Caco-2 (cell line): ENCODE data around the gene ARSI. TPM values are rescaled to one million over a fixed set of nuclear protein-coding genes. Genes with fewer than 3 reads are reported as not detected.
A peak's percentile ranks its signal among the peaks of the same experiment; 100 is the strongest.

Experiments used
- BruUV-seq: library from RNA; stranded (reverse); fragments of 400-500 nt; replicated peaks from 2 replicates; lab custom pipeline; 2021; lab: Mats Ljungman, UMichigan
- CTCF ChIA-PET: fragments of 300-600 bp; sonication (Branson Sonifier 250); formaldehyde crosslinking; loops from one replicate; lab custom pipeline; 2022; ENCODE audit warnings: antibody characterized with exemption; lab: Charles Lee
- POLR2A ChIA-PET: fragments of 300-600 bp; sonication (Branson Sonifier 250); formaldehyde crosslinking; loops from one replicate; lab custom pipeline; 2022; ENCODE audit warnings: antibody characterized with exemption; lab: Charles Lee
- DNase-seq, 2 experiments: peaks; one replicate each; pipeline versions ENCODE4 v3.0.0 to v3.0.0-alpha.2; 2020 to 2022
- H3K27me3 ChIP-seq: replicated peaks from 2 replicates; pipeline ENCODE4 v1.6.0; 2011; ENCODE audit warnings: low read length; ENCODE audit not compliant: control insufficient read depth, insufficient read depth
- H3K36me3 ChIP-seq: 2 replicates; pipeline ENCODE4 v1.5.1; 2011; ENCODE audit warnings: low read length; ENCODE audit not compliant: control insufficient read depth, insufficient read depth
- H3K4me1 ChIP-seq: fragments of 250-450 bp; sonication (Bioruptor Pico); 2 replicates; pipeline ENCODE4 v1.5.1; 2020; ENCODE audit warnings: mild to moderate bottlenecking
- H3K4me3 ChIP-seq: 2 replicates; pipeline ENCODE4 v1.5.1; 2011; ENCODE audit warnings: low read depth, mild to moderate bottlenecking, control low read depth, low read length
- H3K9me3 ChIP-seq: fragments of 250-450 bp; sonication (Bioruptor Pico); 2 replicates; pipeline ENCODE4 v1.5.1; 2020; ENCODE audit warnings: mild to moderate bottlenecking, moderate library complexity
- H3K27ac Mint-ChIP-seq: one replicate; pipeline ENCODE4 v1.8.0; 2022; ENCODE audit warnings: mixed read lengths; ENCODE audit not compliant: unreplicated experiment
- H3K27me3 Mint-ChIP-seq: one replicate; pipeline ENCODE4 v1.8.0; 2022; ENCODE audit warnings: mixed read lengths; ENCODE audit not compliant: insufficient read depth, unreplicated experiment
- H3K36me3 Mint-ChIP-seq: one replicate; pipeline ENCODE4 v1.8.0; 2022; ENCODE audit warnings: mild to moderate bottlenecking, mixed read lengths; ENCODE audit not compliant: insufficient read depth, unreplicated experiment
- H3K4me1 Mint-ChIP-seq: one replicate; pipeline ENCODE4 v1.8.0; 2022; ENCODE audit warnings: low read depth, mixed read lengths; ENCODE audit not compliant: unreplicated experiment
- H3K4me3 Mint-ChIP-seq: one replicate; pipeline ENCODE4 v1.8.0; 2022; ENCODE audit warnings: mild to moderate bottlenecking, moderate library complexity, mixed read lengths; ENCODE audit not compliant: unreplicated experiment
- H3K9me3 Mint-ChIP-seq: one replicate; pipeline ENCODE4 v1.8.0; 2022; ENCODE audit warnings: mixed read lengths; ENCODE audit not compliant: unreplicated experiment
- intact Hi-C: fragments of 100-400 bp; cut with micrococcal nuclease; formaldehyde crosslinking; loops from one replicate; pipeline ENCODE4 v1.10.0; 2022; ENCODE audit not compliant: unreplicated experiment
- total RNA-seq: library from RNA; stranded (reverse); gene quantifications from 2 replicates; pipeline ENCODE4 v1.2.3, GENCODE V29; 2022
- TF ChIP-seq, protein P1 (sequence below), 2 experiments: fragments of 200-600 bp in 1 of 2; IDR thresholded peaks; 1 replicate in 1 of 2; 2 replicates in 1 of 2; pipeline versions ENCODE4 v1.5.1 to v1.8.0; 2011 to 2022; ENCODE audit warnings: antibody characterized with exemption in 1 of 2, control low read depth in 1 of 2, inconsistent platforms in 1 of 2, low read depth in 1 of 2, low read length in 1 of 2, mild to moderate bottlenecking in 1 of 2, moderate library complexity in 1 of 2; ENCODE audit not compliant: insufficient read depth in 1 of 2, severe bottlenecking in 1 of 2, unreplicated experiment in 1 of 2

Gene ARSI
- total RNA-seq, 1 experiment from 2014 or later = 0.52 TPM

DNA sequence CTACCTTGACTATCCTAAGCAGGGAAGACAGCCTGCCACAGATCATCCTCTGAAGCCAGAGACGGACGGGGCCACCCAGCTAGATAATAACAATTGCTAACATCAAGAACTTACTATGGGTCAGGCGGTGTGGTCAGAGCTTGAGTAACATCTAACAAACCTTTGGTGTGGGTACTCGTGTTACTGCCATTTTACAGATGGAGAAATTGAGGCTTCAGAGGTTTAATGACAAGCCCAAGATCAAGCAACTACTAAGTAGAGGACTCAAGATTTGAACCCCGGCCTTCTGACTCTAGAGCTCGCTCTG lies 16.7 kb upstream of the ARSI start:
- Mint-ChIP-seq H3K36me3 (no peaks in the 10 kb centered on the region), H3K9me3 (no peaks in the 10 kb centered on the region), H3K4me3 (no peak overlapping the region), H3K27ac (no peak overlapping the region), H3K27me3 (no peaks in the 10 kb centered on the region), H3K4me1 (peaks cover 7% of the 10 kb centered on the region)
- H3K4me3 ChIP-seq = no peak overlapping the region
- ChIA-PET CTCF (interaction anchor here (0.9 kb wide), 1 partner anchor 32 kb away, joined by 3 read pairs; no protein-coding TSS in a partner anchor), POLR2A (no interaction called here)
- H3K9me3 ChIP-seq = no peaks in the 10 kb centered on the region; the same call in 1 of the 2 replicates
- no peaks in the 10 kb centered on the region for H3K27me3 ChIP-seq
- no TSS peak for BruUV-seq
- DNase-seq = no peak
- TF ChIP-seq, protein P1, sequence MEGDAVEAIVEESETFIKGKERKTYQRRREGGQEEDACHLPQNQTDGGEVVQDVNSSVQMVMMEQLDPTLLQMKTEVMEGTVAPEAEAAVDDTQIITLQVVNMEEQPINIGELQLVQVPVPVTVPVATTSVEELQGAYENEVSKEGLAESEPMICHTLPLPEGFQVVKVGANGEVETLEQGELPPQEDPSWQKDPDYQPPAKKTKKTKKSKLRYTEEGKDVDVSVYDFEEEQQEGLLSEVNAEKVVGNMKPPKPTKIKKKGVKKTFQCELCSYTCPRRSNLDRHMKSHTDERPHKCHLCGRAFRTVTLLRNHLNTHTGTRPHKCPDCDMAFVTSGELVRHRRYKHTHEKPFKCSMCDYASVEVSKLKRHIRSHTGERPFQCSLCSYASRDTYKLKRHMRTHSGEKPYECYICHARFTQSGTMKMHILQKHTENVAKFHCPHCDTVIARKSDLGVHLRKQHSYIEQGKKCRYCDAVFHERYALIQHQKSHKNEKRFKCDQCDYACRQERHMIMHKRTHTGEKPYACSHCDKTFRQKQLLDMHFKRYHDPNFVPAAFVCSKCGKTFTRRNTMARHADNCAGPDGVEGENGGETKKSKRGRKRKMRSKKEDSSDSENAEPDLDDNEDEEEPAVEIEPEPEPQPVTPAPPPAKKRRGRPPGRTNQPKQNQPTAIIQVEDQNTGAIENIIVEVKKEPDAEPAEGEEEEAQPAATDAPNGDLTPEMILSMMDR (IDR thresholded peaks at IDR 0.05; ENCODE audit: insufficient read depth in 1 of 2, low read depth in 1 of 2, low read length in 1 of 2, severe bottlenecking in 1 of 2, unreplicated experiment in 1 of 2) = no peak
- H3K4me1 ChIP-seq = peaks cover 15% of the 10 kb centered on the region; the same call in 1 of the 2 replicates
- intact Hi-C loops = no loop called here
- H3K36me3 ChIP-seq = no peaks in the 10 kb centered on the region

DNA sequence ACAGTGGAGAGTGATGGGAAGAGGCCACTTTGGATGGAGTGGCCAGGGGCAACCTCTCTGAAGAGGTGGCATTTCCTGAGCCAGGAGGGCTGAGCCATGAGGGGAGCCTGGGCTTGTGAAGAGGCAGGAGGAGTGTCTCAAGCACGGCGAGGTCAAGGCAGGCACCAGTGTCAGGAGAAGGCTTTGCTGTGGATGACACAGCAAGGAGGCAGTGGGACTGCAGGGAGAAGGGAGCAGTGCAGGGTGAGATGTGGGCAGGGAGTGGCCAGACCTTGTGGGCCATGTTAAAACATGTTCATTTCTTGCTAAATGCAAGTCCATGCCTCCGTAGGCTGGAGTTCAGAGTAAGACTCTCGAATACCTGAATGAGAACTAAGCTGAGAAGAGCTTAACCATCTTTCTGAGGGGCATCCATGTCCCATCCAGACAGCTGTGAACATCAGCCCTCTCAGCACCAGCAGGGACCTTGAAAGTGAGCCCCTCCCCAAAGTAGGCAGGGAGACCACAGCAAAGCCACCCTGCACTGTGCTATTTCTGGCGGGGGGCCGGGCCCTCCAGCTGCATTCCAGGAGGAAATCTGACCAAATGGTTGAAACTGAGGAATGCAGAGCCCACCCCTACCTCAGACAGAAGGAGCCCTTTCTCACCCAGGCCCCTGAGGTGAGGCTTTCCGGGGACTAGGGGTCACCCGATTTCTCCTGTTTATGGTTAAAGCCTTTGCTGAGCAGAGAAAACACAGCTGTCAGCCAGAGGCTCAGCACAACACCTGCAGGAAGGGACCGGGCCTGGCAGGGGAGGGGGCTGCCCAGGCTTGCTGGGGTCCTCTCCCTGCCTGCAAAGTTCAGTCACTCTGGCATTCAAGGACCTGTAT lies 16.1 kb upstream of the ARSI start:
- no peaks in the 10 kb centered on the region for H3K9me3 Mint-ChIP-seq
- no peaks in the 10 kb centered on the region for H3K27me3 Mint-ChIP-seq
- H3K4me1 ChIP-seq = peaks cover 15% of the 10 kb centered on the region; the same call in 1 of the 2 replicates
- BruUV-seq = no TSS peak
- POLR2A ChIA-PET = no interaction called here
- intact Hi-C loops = no loop called here
- H3K36me3 Mint-ChIP-seq = no peaks in the 10 kb centered on the region
- H3K36me3 ChIP-seq = no peaks in the 10 kb centered on the region
- CTCF ChIA-PET = interaction anchor here (0.9 kb wide), 1 partner anchor 32 kb away, joined by 3 read pairs; no protein-coding TSS in a partner anchor
- no peak overlapping the region for H3K4me3 Mint-ChIP-seq
- H3K27ac Mint-ChIP-seq = no peak overlapping the region
- no peaks in the 10 kb centered on the region; the same call in 1 of the 2 replicates for H3K9me3 ChIP-seq
- no peaks in the 10 kb centered on the region for H3K27me3 ChIP-seq
- H3K4me1 Mint-ChIP-seq = peaks cover 7% of the 10 kb centered on the region
- TF ChIP-seq, protein P1 (IDR thresholded peaks at IDR 0.05; ENCODE audit: insufficient read depth in 1 of 2, low read depth in 1 of 2, low read length in 1 of 2, severe bottlenecking in 1 of 2, unreplicated experiment in 1 of 2) = no peak
- H3K4me3 ChIP-seq = no peak overlapping the region
- no peak for DNase-seq

DNA sequence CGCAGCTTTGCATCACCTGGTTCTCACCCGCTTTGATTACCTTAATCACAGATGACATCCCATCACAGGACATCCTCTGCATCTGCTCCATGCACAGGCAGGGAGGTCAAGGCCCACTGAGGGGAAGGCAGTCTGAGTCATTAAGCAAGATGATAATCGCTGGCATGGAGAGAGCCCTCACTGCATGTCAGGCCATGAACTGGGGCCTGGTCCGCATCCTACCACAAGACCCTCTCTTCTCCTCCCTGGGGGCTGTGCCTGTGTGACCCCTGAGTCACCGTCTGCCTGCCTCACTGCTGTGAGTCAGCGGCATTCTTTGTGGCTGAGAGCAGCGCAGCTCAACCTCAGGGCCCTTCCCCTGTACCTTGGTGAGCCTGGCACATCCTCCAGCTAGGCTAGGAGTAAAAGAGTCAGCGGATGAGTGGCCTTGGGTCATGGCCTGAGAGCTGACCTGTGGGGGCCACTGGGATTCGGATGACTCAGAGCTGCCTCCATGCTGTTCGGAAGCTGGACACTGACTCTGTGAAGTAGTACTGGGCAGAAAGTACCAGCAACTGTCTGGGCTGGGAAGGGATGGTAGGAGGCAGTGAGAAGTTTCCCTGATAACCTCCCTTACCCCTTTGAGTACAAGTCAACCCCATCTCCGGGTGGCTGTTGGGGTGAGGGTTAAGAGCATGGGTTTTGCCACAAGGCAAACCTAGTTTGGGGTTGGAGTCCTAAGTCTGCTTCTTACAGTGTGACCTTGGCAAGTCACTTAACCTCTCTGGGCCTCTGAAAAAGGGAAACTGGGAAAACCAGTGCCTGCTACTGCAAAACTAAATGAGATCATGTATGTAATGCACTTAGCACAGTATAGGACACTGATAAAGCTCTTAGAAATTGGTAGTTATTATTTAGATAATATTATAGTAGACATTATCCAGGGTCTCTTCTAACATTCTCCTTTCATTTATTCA lies 14.6 kb upstream of the ARSI start:
- no TSS peak for BruUV-seq
- ChIA-PET POLR2A (interaction anchor here (0.6 kb wide), 1 partner anchor 15 kb away, joined by 3 read pairs; the partner anchor contains the start of gene ARSI), CTCF (interaction anchor here (0.7 kb wide), 1 partner anchor 142 kb away, joined by 3 read pairs; no protein-coding TSS in a partner anchor)
- H3K27ac Mint-ChIP-seq = no peak overlapping the region
- no peaks in the 10 kb centered on the region; the same call in 1 of the 2 replicates for H3K9me3 ChIP-seq
- TF ChIP-seq, protein P1 (IDR thresholded peaks at IDR 0.05; ENCODE audit: insufficient read depth in 1 of 2, low read depth in 1 of 2, low read length in 1 of 2, severe bottlenecking in 1 of 2, unreplicated experiment in 1 of 2) = no peak
- no peaks in the 10 kb centered on the region for H3K36me3 ChIP-seq
- no peaks in the 10 kb centered on the region for H3K27me3 Mint-ChIP-seq
- intact Hi-C loops = no loop called here
- H3K36me3 Mint-ChIP-seq = no peaks in the 10 kb centered on the region
- H3K4me1 ChIP-seq = peaks cover 15% of the 10 kb centered on the region; the same call in 1 of the 2 replicates
- DNase-seq = peak; percentile 16 to 62
- H3K9me3 Mint-ChIP-seq = no peaks in the 10 kb centered on the region
- H3K4me3 Mint-ChIP-seq = no peak overlapping the region
- H3K4me1 Mint-ChIP-seq = peaks cover 7% of the 10 kb centered on the region
- no peaks in the 10 kb centered on the region for H3K27me3 ChIP-seq
- no peak overlapping the region for H3K4me3 ChIP-seq
